CD4-positive, CD25-positive, alpha-beta regulatory T cell (primary cell): ENCODE measurements around the gene TNIK. TPM values are rescaled to one million over a fixed set of nuclear protein-coding genes. Genes with fewer than 3 reads are reported as not detected.

Experiments
- ATAC-seq, 2 donors: fragments of 150-1000 bp; cut with Tn5 transposase; one replicate each; pipeline ENCODE4 v1.10.0; 2021; ENCODE audit warnings: low read depth in 2 of 2, moderate number of reproducible peaks in 2 of 2, moderate library complexity in 1 of 2
- DNase-seq, 3 donors: peaks; one replicate each; pipeline versions ENCODE4 v3.0.0 to v3.0.0-alpha.2; 2012 to 2022; ENCODE audit warnings: mixed read lengths in 1 of 3
- H3K27ac ChIP-seq: one replicate; pipeline ENCODE4 v1.7.0; 2013; ENCODE audit warnings: mild to moderate bottlenecking, low read length; ENCODE audit not compliant: insufficient read depth, poor library complexity, severe bottlenecking
- H3K27me3 ChIP-seq: one replicate; pipeline ENCODE4 v1.7.0; 2013; ENCODE audit warnings: low read length; ENCODE audit not compliant: control insufficient read depth, insufficient read depth
- H3K36me3 ChIP-seq: one replicate; pipeline ENCODE4 v1.7.0; 2013; ENCODE audit warnings: mild to moderate bottlenecking, low read length, moderate library complexity; ENCODE audit not compliant: control insufficient read depth, insufficient read depth
- H3K4me1 ChIP-seq: 2 replicates; pipeline ENCODE4 v1.7.0; 2013; ENCODE audit warnings: mild to moderate bottlenecking, low read length; ENCODE audit not compliant: insufficient read depth, control insufficient read depth, poor library complexity, severe bottlenecking
- H3K4me3 ChIP-seq: one replicate; pipeline ENCODE4 v1.7.0; 2013; ENCODE audit warnings: low read depth, mild to moderate bottlenecking, low read length, moderate library complexity
- H3K9me3 ChIP-seq, 2 experiments: 1 replicate in 1 of 2; 2 replicates in 1 of 2; pipeline ENCODE4 v1.7.0; 2013; ENCODE audit warnings: low read length in 2 of 2, mild to moderate bottlenecking in 1 of 2, moderate library complexity in 1 of 2; ENCODE audit not compliant: control insufficient read depth in 2 of 2
- H3K27ac Mint-ChIP-seq, 3 donors: one replicate each; pipeline ENCODE4 v1.8.0; 2020 to 2022; ENCODE audit warnings: mild to moderate bottlenecking in 3 of 3, mixed read lengths in 3 of 3, moderate library complexity in 2 of 3
- H3K27me3 Mint-ChIP-seq: one replicate; pipeline ENCODE4 v1.8.0; 2022; ENCODE audit warnings: mild to moderate bottlenecking, mixed read lengths
- H3K36me3 Mint-ChIP-seq: one replicate; pipeline ENCODE4 v1.8.0; 2020; ENCODE audit warnings: mixed read lengths
- H3K4me1 Mint-ChIP-seq, 4 donors: one replicate each; pipeline ENCODE4 v1.8.0; 2020 to 2022; ENCODE audit warnings: mixed read lengths in 4 of 4, mild to moderate bottlenecking in 1 of 4
- H3K4me3 Mint-ChIP-seq, 4 donors: one replicate each; pipeline ENCODE4 v1.8.0; 2020 to 2022; ENCODE audit warnings: mild to moderate bottlenecking in 4 of 4, mixed read lengths in 4 of 4, moderate library complexity in 3 of 4
- H3K9me3 Mint-ChIP-seq, 7 donors: one replicate each; pipeline ENCODE4 v1.8.0; 2020 to 2022; ENCODE audit warnings: mixed read lengths in 7 of 7, mild to moderate bottlenecking in 3 of 7, moderate library complexity in 2 of 7
- polyA plus RNA-seq, 4 donors: library from polyadenylated mRNA; unstranded; fragments of 300-500 nt; fragmentation: Illumina TruSeq; gene quantifications; one replicate each; pipeline ENCODE4 v1.2.3, GENCODE V29; 2021
- total RNA-seq: library from RNA; stranded (reverse); gene quantifications from one replicate; pipeline ENCODE4 v1.2.3, GENCODE V29; 2022

Gene TNIK
- total and polyA plus RNA-seq, 5 donors from 2014 or later, result 14.7 to 162 (median 22.3) TPM

DNA sequence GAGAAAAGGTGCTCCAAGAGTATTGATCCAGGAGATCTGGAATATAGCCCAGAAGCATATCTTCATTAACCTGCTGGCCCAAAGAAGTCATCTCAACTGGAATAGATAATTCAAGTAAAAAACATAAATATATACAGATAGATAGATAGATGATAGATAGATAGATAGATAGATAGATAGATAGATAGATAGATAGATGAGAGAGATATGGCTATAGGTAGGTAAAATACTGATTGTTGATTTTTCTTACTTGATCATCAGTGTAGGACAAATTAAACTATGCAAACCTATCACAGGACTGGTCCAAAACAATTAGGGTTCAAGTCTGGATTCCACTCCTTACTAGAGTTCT lies 83.6 kb downstream of the TNIK start:
- DNase-seq, result no peak
- H3K27ac Mint-ChIP-seq, result peak overlapping the region in 2 of 3 donors; percentile 71 to 80
- peaks cover 21 to 44% (median 31%) of the 10 kb centered on the region in 4 donors for H3K4me1 Mint-ChIP-seq
- H3K27ac ChIP-seq, result no peak overlapping the region
- H3K36me3 Mint-ChIP-seq, result peaks cover 3% of the 10 kb centered on the region
- H3K9me3 Mint-ChIP-seq, result no peaks in the 10 kb centered on the region
- H3K4me1 ChIP-seq, result peaks cover 21% of the 10 kb centered on the region
- H3K4me3 Mint-ChIP-seq, result no peak overlapping the region
- H3K27me3 ChIP-seq, result no peaks in the 10 kb centered on the region
- no peak overlapping the region for H3K4me3 ChIP-seq
- H3K27me3 Mint-ChIP-seq, result no peaks in the 10 kb centered on the region
- no peak for ATAC-seq
- no peaks in the 10 kb centered on the region for H3K9me3 ChIP-seq
- H3K36me3 ChIP-seq, result no peaks in the 10 kb centered on the region

- H3K4me1 ChIP-seq, result peaks cover 21% of the 10 kb centered on the region
- no peak overlapping the region for H3K4me3 ChIP-seq
- DNase-seq, result peak in 1 of 3 donors; percentile 6
- H3K36me3 ChIP-seq, result peaks cover under 1% of the 10 kb centered on the region
- Mint-ChIP-seq H3K9me3 (no peaks in the 10 kb centered on the region), H3K27ac (peak overlapping the region; percentile 57 to 80 (median 71)), H3K27me3 (no peaks in the 10 kb centered on the region), H3K4me3 (peak overlapping the region in 1 of 4 donors; percentile 30), H3K36me3 (peaks cover 3% of the 10 kb centered on the region), H3K4me1 (peaks cover 23 to 46% (median 28%) of the 10 kb centered on the region in 4 donors)
- no peak for ATAC-seq
- no peaks in the 10 kb centered on the region for H3K9me3 ChIP-seq
- no peak overlapping the region for H3K27ac ChIP-seq
- H3K27me3 ChIP-seq, result no peaks in the 10 kb centered on the region
These were observed 84.3 kb downstream of the TNIK start for GRCh38 chr3:171375666-171376595.

DNA sequence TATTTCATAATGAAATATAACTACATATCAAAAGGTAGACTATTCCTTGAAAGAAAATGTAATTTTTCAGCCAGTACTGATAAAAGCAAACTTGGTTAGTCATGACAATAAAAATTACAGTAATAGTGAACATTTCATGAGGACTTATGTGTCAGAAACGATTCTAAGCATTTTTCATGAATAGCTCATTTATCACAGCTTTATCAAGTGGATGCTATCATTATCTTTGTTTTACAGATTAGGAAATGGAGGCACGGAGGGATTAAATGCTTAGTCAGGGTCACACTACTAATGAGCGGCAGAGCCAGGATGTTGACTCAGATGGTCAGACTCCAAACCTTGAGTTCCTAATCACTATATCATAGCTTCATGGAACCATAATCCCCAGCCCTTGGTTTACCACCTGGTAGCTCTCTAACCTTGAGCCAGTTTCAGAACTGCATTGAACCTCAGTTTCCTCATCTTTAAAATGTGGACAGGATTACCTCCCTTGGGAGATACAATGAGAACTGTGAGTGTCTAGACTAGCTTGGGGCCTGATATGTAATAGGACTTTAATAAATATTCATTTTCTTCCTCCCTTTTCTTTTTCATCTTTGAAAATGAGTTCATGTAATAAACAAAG lies 85.4 kb downstream of the TNIK start:
- Mint-ChIP-seq H3K4me1 (peaks cover 11 to 47% (median 22%) of the 10 kb centered on the region in 4 donors), H3K36me3 (peaks cover 6% of the 10 kb centered on the region), H3K9me3 (no peaks in the 10 kb centered on the region), H3K4me3 (no peak overlapping the region), H3K27ac (peak overlapping the region in 1 of 3 donors; percentile 27), H3K27me3 (no peaks in the 10 kb centered on the region)
- Histone ChIP-seq H3K27me3 (no peaks in the 10 kb centered on the region), H3K9me3 (no peaks in the 10 kb centered on the region), H3K4me1 (peaks cover 24% of the 10 kb centered on the region), H3K27ac (no peak overlapping the region), H3K36me3 (peaks cover 7% of the 10 kb centered on the region), H3K4me3 (no peak overlapping the region)
- DNase-seq (no peak), ATAC-seq (no peak)

GRCh38 chr3:171374260-171374659 lies 85.9 kb downstream of the TNIK start:
- Histone ChIP-seq H3K36me3 (peaks cover 7% of the 10 kb centered on the region), H3K4me1 (peaks cover 29% of the 10 kb centered on the region), H3K27ac (no peak overlapping the region), H3K4me3 (no peak overlapping the region), H3K27me3 (no peaks in the 10 kb centered on the region), H3K9me3 (no peaks in the 10 kb centered on the region)
- Mint-ChIP-seq H3K27ac (no peak overlapping the region), H3K27me3 (no peaks in the 10 kb centered on the region), H3K4me3 (no peak overlapping the region), H3K9me3 (no peaks in the 10 kb centered on the region), H3K4me1 (peaks cover 9 to 46% (median 21%) of the 10 kb centered on the region in 4 donors), H3K36me3 (peaks cover 6% of the 10 kb centered on the region)
- ATAC-seq (no peak), DNase-seq (no peak)

DNA sequence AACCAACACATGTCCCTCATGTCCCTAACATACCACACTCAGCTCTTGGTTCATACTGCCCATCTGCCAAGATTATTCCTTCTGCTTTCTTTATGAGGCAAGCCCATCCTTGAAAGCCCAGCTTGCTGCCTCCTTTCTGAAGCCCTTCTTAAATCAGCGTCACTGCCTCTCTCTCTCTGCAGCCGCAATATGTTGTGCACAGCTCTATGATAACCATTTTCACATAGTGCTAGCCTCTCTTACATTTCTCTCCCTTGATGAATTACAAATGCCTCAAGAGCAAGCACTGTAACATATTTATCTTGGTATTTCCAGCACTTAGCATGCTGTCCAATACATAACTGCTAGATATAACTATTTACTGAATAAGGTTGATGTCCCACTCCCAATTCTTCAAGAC lies 86.5 kb downstream of the TNIK start:
- Histone ChIP-seq H3K4me3 (no peak overlapping the region), H3K36me3 (peaks cover 7% of the 10 kb centered on the region), H3K4me1 (peaks cover 30% of the 10 kb centered on the region), H3K27ac (no peak overlapping the region), H3K27me3 (no peaks in the 10 kb centered on the region), H3K9me3 (no peaks in the 10 kb centered on the region)
- Mint-ChIP-seq H3K27ac (no peak overlapping the region), H3K36me3 (peaks cover 12% of the 10 kb centered on the region), H3K27me3 (no peaks in the 10 kb centered on the region), H3K4me3 (no peak overlapping the region), H3K9me3 (no peaks in the 10 kb centered on the region), H3K4me1 (peaks cover 10 to 43% (median 19%) of the 10 kb centered on the region in 4 donors)
- ATAC-seq, result no peak
- no peak for DNase-seq

DNA sequence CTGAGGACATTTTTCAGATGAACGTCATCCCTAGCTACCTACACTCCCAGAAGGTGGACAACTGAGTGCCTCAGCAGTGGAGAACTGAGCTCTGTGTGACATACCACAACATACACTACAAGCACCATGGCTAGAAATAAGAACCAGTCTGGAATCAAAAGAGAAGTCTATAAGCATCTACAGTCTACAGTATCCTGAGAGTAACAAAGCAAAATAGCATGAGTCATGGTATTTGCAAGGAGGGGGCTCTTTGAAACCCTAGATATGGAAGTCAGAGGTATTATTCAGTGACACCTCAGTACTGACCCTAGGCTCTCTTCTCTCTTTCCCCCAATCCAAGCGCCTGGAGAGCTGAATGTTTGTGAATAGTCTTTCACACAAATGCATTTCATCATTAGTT lies 87.5 kb downstream of the TNIK start:
- no peak overlapping the region for H3K27ac ChIP-seq
- ATAC-seq (peak in 1 of 2 donors; percentile 43), DNase-seq (no peak)
- no peak overlapping the region for H3K4me3 Mint-ChIP-seq
- no peaks in the 10 kb centered on the region for H3K27me3 ChIP-seq
- peaks cover 12% of the 10 kb centered on the region for H3K36me3 Mint-ChIP-seq
- H3K36me3 ChIP-seq, result peaks cover 15% of the 10 kb centered on the region
- peaks cover 8 to 46% (median 18%) of the 10 kb centered on the region in 4 donors for H3K4me1 Mint-ChIP-seq
- H3K27ac Mint-ChIP-seq, result peak overlapping the region; percentile 1 to 52 (median 51)
- no peaks in the 10 kb centered on the region for H3K9me3 Mint-ChIP-seq
- peaks cover 30% of the 10 kb centered on the region for H3K4me1 ChIP-seq
- no peaks in the 10 kb centered on the region for H3K27me3 Mint-ChIP-seq
- H3K9me3 ChIP-seq, result no peaks in the 10 kb centered on the region
- H3K4me3 ChIP-seq, result no peak overlapping the region

GRCh38 chr3:171371354-171371753 lies 88.9 kb downstream of the TNIK start:
- H3K27ac Mint-ChIP-seq, result peak overlapping the region in 2 of 3 donors; percentile 9 to 51
- H3K4me1 ChIP-seq, result peaks cover 27% of the 10 kb centered on the region

More at GRCh38 chr3:171371354-171371753, 88.9 kb downstream of the TNIK start:
- Histone ChIP-seq H3K27me3 (no peaks in the 10 kb centered on the region), H3K27ac (no peak overlapping the region), H3K36me3 (peaks cover 17% of the 10 kb centered on the region), H3K4me3 (no peak overlapping the region), H3K9me3 (no peaks in the 10 kb centered on the region)
- Mint-ChIP-seq H3K9me3 (no peaks in the 10 kb centered on the region), H3K27me3 (no peaks in the 10 kb centered on the region), H3K36me3 (peaks cover 12% of the 10 kb centered on the region), H3K4me3 (no peak overlapping the region), H3K4me1 (peaks cover 8 to 39% (median 21%) of the 10 kb centered on the region in 4 donors)
- DNase-seq (no peak), ATAC-seq (no peak)
